Placental epithelial cell (primary cell): Measurements from ENCODE around the gene GGA1. TPM values are rescaled to one million over a fixed set of nuclear protein-coding genes. Genes with fewer than 3 reads are reported as not detected.

Experiments
- small RNA-seq: library from RNA; depleted of rRNA; stranded (forward); fragments of <200 nt; gene quantifications from one replicate; pipeline ENCODE3, GENCODE V24; 2012
- total RNA-seq: library from RNA; depleted of rRNA; stranded (reverse); fragments of >200 nt; gene quantifications from 2 replicates; pipeline ENCODE4 v1.2.3, GENCODE V29; 2012

GGA1 gene
- 42.7 and 45.5 TPM in 2 replicates for total RNA-seq

GRCh38 chr22:37608477-37609239 lies at the start of gene GGA1:
GGA1 (plus strand) TSS chr22:37608834; CDS start chr22:37608861, 27 bp downstream.

GRCh38 chr22:37559901-37560607 lies 48.6 kb upstream of the GGA1 start, which contains the start of gene CDC42EP1:
CDC42EP1 (plus strand) TSS chr22:37560480; CDS start chr22:37566350, 5,870 bp downstream.

GRCh38 chr22:37639070-37639760 lies 30.6 kb downstream of the GGA1 start, which contains the start of gene SH3BP1:
SH3BP1 (plus strand) TSS chr22:37639669; CDS start chr22:37639788, 119 bp downstream.

GRCh38 chr22:37658133-37659065 lies 49.8 kb downstream of the GGA1 start, which contains the start of gene PDXP:
PDXP (plus strand) TSS chr22:37658723; CDS start chr22:37658783, 60 bp downstream.

GRCh38 chr22:37674951-37675929 lies 66.6 kb downstream of the GGA1 start, which contains the start of gene LGALS1:
LGALS1 (plus strand) TSS chr22:37675636; CDS start chr22:37675703, 67 bp downstream.

Small RNA genes lying within 50 kb of the gene (small RNA-seq; reads per million reads assigned to genes)
- gene RF00017: not detected
- not detected for gene RN7SL385P

Other genes with a start within 250 kb of the GGA1 start
- gene ELFN2, start 181.4 kb upstream of the GGA1 start, total RNA-seq: not detected in 2 replicates
- gene MFNG, start 122.5 kb upstream of the GGA1 start, total RNA-seq: not detected in 2 replicates
- 16.5 TPM in 2 replicates for gene CARD10, start 89.4 kb upstream of the GGA1 start, total RNA-seq
- gene CDC42EP1, start 48.4 kb upstream of the GGA1 start, total RNA-seq: 14.9 and 15.7 TPM in 2 replicates
- not detected in 2 replicates for gene LGALS2, start 28.7 kb upstream of the GGA1 start, total RNA-seq
- gene SH3BP1, start 30.8 kb downstream of the GGA1 start, total RNA-seq: 14.6 and 17.7 TPM in 2 replicates
- 2.0 and 4.0 TPM in 2 replicates for gene PDXP, start 49.9 kb downstream of the GGA1 start, total RNA-seq
- gene LGALS1, start 66.8 kb downstream of the GGA1 start, total RNA-seq: 646 and 1,209 TPM in 2 replicates
- 10.6 and 20.2 TPM in 2 replicates for gene NOL12, start 77.5 kb downstream of the GGA1 start, total RNA-seq
- 104 and 127 TPM in 2 replicates for gene TRIOBP, start 88.2 kb downstream of the GGA1 start, total RNA-seq
- 11.4 and 29.3 TPM in 2 replicates for gene GCAT, start 199.1 kb downstream of the GGA1 start, total RNA-seq
- gene GALR3, start 214.5 kb downstream of the GGA1 start, total RNA-seq: not detected in 2 replicates
- gene ANKRD54, start 235.5 kb downstream of the GGA1 start, total RNA-seq: 23.9 and 35.5 TPM in 2 replicates
- 327 and 350 TPM in 2 replicates for gene EIF3L, start 240.6 kb downstream of the GGA1 start, total RNA-seq